ENCODE results near the gene ZNF230.

Gene ZNF230

GRCh38 chr19:44002566-44003460, at the start of gene ZNF230:
Gene ZNF230, plus strand, starts transcription at chr19:44002957. Its CDS starts 4,122 bp downstream, at chr19:44007079.
- DNase-seq: peak; percentile 86

DNA sequence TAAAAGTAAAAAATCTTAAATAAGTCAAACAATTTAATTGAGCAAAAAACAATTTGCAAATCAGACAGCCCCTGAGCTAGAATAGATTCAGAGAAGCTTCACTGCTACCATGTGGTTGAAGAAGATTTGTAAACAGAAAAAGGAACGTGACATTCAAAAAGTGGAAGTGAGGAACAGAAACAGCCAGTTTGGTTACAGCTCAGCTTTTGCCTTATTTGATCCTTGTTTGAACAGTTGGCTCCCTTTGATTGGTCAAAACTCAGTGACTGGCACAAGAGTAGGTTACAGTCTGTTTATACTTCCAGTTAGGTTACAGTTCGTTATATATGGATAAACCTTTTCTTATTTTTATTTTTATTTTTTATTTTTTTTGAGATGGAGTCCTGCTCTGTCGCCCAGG, 45.9 kb upstream of the ZNF230 start:
- no peak for DNase-seq

DNA sequence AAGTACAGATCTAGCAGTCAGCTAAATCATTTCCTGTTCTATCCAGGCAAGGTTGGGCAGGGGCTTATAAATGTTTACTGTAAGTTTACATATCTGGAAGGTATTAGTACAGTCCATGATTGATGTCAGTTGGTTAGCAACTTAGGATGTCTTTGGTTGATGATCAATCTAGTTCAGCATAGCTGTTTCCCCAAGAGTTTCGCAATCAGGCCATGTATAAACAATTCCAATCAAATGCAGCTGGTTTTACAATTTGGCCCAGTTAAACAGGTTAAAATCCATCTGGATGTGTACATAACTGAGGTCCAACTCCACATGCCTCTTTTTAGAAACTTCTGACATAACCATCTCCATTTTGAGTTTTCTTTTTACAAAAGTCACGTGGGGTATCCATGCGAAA, 44.9 kb upstream of the ZNF230 start:
- no peak for DNase-seq

DNA sequence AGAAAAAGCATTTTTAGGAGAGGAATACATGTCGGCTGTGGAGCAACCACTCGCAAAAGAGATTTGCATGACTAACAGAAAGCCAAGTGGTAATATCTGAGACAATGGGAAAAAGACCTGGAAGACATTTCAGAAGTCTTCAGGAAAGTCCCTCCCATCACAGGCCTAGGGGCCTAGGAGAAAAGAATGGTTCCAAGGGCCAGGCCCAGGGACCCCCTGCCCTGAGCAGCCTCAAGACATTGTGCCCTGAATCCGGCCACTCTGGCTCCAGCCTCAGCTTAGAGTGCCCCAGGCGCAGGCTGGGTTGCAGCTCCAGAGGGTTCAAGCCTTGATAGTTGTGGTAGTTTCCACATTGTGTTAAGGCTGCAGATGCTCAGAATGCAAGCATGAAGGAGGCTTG, 42.3 kb upstream of the ZNF230 start:
- no peak for DNase-seq

DNA sequence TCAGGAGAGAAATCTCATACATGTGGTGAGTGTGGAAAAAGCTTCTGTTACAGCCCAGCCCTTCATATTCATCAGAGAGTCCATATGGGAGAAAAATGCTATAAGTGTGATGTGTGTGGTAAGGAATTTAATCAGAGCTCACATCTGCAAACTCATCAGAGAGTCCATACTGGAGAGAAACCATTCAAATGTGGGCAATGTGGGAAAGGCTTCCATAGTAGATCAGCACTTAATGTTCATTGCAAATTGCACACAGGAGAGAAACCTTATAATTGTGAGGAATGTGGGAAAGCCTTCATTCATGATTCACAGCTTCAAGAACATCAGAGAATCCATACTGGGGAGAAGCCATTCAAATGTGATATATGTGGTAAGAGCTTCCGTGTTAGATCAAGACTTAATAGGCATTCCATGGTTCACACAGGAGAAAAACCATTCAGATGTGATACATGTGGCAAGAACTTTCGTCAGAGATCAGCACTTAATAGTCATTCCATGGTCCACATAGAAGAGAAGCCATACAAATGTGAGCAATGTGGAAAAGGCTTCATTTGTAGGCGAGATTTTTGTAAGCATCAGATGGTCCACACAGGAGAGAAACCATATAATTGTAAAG, 36.6 kb upstream of the ZNF230 start:
- DNase-seq: no peak

DNA sequence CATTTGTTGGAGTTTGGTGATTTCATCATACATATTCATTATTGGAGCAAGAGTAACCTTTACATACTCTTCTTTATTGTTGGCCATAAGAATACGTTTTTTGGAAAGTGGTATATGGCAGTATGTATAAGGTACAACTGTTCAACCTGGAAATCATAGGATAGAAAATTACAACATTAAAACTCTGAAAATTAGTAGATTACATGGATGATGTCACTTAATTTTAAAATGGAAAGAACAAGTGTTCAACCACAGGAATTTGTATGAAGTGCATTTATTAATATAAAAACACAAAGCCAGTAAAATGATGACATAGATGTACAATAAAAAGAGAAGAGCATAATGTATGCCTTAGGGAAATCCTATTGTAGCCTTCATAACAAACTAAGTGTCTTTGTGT, 26.0 kb upstream of the ZNF230 start:
- no peak for DNase-seq

GRCh38 chr19:43983544-43983911, 19.2 kb upstream of the ZNF230 start:
- no peak for DNase-seq

DNA sequence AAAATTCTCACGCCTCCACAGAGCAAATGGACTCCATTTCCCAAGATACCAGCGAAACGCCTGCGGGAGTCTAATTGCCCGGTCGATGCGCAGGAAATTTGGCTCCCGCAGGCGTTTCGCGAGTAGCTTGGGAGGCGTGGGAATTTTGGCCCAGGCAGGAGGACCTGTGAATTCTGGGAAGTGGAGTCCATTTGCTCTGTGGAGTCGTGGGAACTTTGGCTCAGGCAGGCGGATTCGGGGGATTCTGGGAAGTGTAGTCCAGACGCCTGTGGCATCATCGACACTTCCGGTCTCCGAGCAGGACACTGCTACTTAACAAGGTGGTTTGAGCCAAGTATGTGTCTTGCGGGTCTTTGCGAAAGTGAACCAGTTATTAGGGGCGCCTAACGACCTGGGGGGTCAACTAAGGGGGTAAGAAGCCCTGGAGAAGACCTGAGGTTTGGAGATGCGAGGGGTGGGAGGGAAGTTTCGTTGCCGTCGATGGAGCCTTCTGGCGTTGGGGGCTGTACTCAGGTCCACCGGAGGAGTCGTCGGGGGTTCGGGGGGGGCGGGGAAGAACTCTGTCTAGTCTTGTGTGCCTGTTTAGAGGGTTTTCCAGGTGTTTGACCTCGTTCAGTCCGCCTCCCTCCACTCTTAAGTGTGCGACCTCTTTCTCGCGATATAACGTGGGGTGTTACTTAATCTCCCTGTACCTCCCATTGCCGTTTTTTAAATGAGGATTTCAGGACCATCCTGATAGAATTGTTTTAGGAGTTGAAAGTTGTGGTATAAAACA, 18.7 kb upstream of the ZNF230 start, which contains the start of gene ZNF155:
ZNF155 (plus strand) TSS at position 277 of the 775 bp plus-strand sequence. CDS start 4,356 bp downstream, outside the sequence.
- peak; percentile 79 for DNase-seq

DNA sequence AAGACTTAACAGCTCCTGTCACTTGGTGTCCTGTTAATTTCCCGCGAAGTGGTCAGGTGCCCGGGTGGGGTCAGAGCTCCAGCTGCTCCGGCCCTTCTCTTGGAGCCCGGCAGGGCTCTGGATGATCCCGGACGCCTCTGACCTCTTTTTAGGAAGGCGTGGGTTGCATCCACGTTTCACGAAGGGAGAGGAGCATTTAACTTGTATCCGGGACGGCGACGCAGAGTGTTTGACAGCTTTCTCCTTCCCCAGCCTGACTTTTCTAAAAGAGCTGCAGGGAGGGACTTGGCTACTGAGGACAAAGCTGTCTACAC, 18.1 kb upstream of the ZNF230 start:
- DNase-seq: no peak

DNA sequence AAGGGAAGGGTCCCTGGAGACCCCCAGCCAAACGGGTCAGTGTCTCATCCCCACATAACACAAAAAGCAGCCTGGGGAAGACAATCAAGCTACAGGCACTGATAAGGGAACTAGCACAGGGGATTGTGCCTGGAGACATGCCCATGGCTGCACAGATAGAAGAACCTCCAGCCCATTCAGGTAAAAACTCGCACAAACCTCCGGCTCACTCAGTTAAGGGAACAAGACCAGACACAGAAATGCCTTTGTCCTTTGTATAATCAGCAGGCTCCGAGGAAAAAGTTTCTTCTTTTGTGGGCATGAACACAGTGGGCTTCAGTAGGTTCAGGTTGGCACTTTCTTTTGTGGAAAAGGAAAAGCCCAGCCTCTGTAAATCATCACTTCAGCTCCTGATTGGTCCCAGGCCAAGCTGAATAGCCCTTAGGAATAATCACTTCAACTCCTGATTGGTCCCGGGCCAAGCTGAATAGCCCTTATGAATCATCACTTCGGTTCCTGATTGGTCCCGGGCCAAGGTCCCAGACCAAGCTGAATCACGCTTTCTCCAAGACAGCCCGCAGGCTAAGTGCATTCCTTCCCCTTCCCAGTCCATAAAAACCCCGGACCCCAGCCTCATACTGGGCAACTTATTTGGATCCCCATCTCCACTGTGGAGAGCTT, 5.0 kb upstream of the ZNF230 start:
- DNase-seq: no peak

DNA sequence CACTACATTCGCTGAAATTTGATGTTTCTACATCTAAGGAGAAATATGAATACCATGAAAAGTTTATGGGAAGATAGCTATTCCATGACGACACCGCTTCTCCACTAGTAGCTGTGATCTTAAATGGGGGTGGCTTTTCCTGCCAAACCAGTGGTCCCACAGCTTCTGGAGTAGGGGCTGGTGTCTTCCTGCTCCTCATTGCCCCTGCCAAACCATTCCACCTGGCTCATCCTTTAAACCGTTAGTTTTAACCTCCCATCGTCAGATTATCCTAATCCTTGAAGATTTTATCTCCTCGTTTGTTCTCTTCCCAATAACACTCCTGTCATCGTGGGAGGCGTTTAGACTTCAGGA, 568 bp upstream of the ZNF230 start:
- DNase-seq: no peak

GRCh38 chr19:44003461-44004009, 778 bp downstream of the ZNF230 start:
- DNase-seq: no peak

DNA sequence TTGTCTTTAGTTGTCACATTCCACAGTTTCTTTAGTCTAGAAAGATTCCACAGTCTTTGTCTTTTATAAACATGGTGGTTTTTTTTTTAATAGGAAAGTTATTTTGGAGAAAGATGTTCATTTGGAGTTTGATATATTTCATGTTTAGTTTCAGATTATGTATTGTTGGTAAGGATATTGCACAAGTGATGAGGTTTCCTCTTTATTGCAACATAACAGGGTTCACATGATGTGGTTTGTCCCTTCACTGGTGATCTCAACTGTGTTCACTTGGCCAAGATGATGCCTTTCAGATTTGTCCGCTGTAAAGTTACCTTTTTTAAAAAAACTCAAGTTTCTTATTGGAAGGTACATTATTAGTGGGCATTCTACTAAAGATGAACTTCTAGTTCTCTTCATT, 3.2 kb downstream of the ZNF230 start:
- no peak for DNase-seq

GRCh38 chr19:44007473-44007872, 4.7 kb downstream of the ZNF230 start:
- DNase-seq: no peak

GRCh38 chr19:44010468-44010867, 7.7 kb downstream of the ZNF230 start:
- DNase-seq: no peak

GRCh38 chr19:44019498-44019897, 16.7 kb downstream of the ZNF230 start:
- no peak for DNase-seq

DNA sequence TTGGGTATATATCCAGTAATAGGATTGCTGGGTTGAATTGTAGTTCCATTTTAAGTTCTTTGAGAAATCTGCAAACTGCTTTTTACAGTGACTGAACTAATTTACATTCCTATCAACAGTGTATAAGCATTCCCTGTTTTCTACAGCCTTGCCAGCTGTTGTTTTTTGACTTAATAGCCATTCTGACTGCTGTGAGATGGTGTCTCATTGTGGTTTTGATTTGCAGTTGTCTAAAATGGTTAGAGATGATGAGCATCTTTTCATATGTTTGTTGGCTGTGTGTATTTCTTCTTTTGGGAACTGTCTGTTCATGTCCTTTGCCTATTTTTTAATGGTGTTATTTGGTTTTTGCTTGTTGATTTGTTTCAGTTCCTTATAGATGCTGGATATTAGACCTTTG, 18.5 kb downstream of the ZNF230 start:
- no peak for DNase-seq

DNA sequence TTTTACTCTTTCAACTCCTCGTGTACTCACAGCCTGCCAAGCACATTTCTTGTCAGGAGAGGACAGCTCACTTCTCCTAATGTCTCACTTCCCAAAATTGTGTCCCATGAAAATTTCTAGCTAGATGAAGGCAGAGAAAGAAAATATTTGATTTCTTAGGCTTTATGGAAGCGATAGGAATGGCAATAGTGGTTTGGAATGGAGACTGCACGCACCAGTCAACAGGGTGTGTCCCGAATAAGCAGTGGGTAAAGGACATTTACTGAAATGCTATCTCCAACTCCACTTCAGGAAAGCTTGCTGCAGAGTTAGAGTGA, 22.1 kb downstream of the ZNF230 start:
- DNase-seq: no peak

GRCh38 chr19:44025217-44025936, 22.6 kb downstream of the ZNF230 start, which contains the start of gene ZNF222:
Gene ZNF222, plus strand, starts transcription at chr19:44025379. Its CDS starts 58 bp downstream, at chr19:44025437.
- peak; percentile 88 for DNase-seq

DNA sequence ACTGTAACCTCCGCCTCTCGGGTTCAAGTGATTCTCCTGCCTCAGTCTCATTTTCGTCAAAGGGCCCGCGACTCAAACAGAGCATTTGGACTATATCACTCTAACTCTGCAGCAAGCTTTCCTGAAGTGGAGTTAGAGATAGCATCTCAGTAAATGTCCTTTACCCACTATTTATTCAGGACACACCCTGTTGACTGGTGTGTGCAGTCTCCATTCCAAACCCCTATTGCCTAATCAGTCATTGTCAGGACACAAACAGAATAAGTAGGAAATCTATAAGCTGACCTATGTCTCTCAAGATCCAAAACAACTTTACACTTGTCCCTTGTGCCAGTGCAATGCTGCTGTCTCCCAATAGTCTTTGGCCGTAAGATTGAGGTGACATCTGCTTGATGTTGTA, 23.9 kb downstream of the ZNF230 start:
- DNase-seq: no peak

- no peak for DNase-seq
These were observed 29.3 kb downstream of the ZNF230 start for GRCh38 chr19:44032001-44032610.

GRCh38 chr19:44042147-44042546, 39.4 kb downstream of the ZNF230 start:
- no peak for DNase-seq

Measured in CD4-positive, alpha-beta T cell treated with Interleukin-17A for 4 hours (primary cell).